Mucosa of stomach (tissue), 1 donor: Measurements from ENCODE around the gene MYH9.
"Not testable (repeated sequence)": the region's sequence is repeated elsewhere in the genome, so short reads cannot be mapped to it uniquely, and the experiment has no call there.

Experiments
- H3K27me3 ChIP-seq: one replicate; pipeline ENCODE4 v1.7.0; 2013; ENCODE audit warnings: mild to moderate bottlenecking, low read length; ENCODE audit not compliant: control insufficient read depth, insufficient read depth
- H3K36me3 ChIP-seq: one replicate; pipeline ENCODE4 v1.7.0; 2013; ENCODE audit warnings: low read length; ENCODE audit not compliant: control insufficient read depth, insufficient read depth
- H3K4me1 ChIP-seq: one replicate; pipeline ENCODE4 v1.7.0; 2013; ENCODE audit warnings: mild to moderate bottlenecking, low read length; ENCODE audit not compliant: control insufficient read depth, insufficient read depth
- H3K4me3 ChIP-seq: one replicate; pipeline ENCODE4 v1.7.0; 2013; ENCODE audit warnings: low read length
- H3K9ac ChIP-seq: one replicate; pipeline ENCODE4 v1.7.0; 2013; ENCODE audit warnings: mild to moderate bottlenecking, low read length, moderate library complexity
- H3K9me3 ChIP-seq: one replicate; pipeline ENCODE4 v1.7.0; 2013; ENCODE audit warnings: mild to moderate bottlenecking, low read length, moderate library complexity; ENCODE audit not compliant: control insufficient read depth
- donor health status: Pancreatic carcinoma.

The MYH9 gene

GRCh38 chr22:36284171-36284571, 103.6 kb downstream of the MYH9 start:
- Histone ChIP-seq H3K9me3 (no peaks in the 10 kb centered on the region), H3K36me3 (peaks cover 41% of the 10 kb centered on the region), H3K9ac (no peak overlapping the region)

DNA sequence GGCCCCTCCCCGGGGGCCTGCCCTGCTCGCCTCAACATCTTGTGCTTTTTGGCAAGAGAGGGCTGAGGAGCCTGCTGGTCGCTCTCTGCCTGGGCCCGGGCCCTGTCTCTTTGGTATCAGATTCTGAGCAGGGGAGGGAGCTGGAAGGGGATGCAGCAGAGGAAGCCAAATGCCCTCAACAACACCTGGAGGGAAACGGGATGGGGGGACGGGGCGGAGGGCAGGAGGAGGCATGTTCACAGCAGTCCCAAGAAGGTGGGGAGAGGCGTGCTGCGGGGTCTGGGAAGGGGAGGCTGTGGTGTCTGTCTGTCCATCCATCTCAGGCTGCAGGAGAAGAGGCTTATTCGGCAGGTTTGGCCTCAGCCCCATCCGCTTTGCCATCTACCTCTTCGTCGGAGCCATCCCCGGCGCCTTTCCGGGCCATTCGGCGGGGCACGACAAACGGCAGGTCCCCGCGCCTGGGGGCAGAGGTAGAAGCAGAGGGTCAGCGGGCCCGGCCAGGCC, 105.4 kb downstream of the MYH9 start:
- Histone ChIP-seq H3K4me1 (peaks cover 8% of the 10 kb centered on the region), H3K36me3 (peaks cover 30% of the 10 kb centered on the region), H3K4me3 (no peak overlapping the region), H3K9me3 (no peaks in the 10 kb centered on the region), H3K9ac (no peak overlapping the region), H3K27me3 (no peaks in the 10 kb centered on the region)

More at GRCh38 chr22:36284171-36284571, 103.6 kb downstream of the MYH9 start:
- Histone ChIP-seq H3K4me1 (no peaks in the 10 kb centered on the region), H3K27me3 (no peaks in the 10 kb centered on the region), H3K4me3 (no peak overlapping the region)

GRCh38 chr22:36281781-36282327, 105.9 kb downstream of the MYH9 start:
- H3K36me3 ChIP-seq = peaks cover 28% of the 10 kb centered on the region
- peaks cover 9% of the 10 kb centered on the region for H3K4me1 ChIP-seq
- H3K9ac ChIP-seq = no peak overlapping the region
- no peaks in the 10 kb centered on the region for H3K9me3 ChIP-seq
- no peaks in the 10 kb centered on the region for H3K27me3 ChIP-seq
- no peak overlapping the region for H3K4me3 ChIP-seq

DNA sequence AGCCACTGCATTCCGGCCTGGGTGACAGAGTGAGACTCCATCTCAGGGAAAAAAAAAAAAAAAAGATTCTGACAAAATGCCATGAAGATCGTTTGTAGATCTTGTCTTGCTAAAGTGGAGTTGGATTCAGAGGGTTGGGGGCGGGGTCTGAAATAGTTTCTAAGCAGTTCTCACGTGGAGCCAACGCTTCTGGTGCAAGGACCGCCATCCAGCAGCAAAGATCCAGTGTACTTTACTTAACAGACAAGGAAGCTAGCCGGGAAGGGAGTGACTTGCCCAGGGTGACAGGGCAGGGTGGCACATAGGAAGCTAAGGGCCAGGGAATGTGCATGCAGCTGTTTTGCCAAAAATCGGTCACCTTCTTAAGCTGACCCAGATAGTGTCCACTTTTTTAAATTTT, 107.4 kb downstream of the MYH9 start:
- H3K4me1 ChIP-seq = peaks cover 9% of the 10 kb centered on the region
- H3K9ac ChIP-seq = no peak overlapping the region
- H3K4me3 ChIP-seq = no peak overlapping the region
- peaks cover 14% of the 10 kb centered on the region for H3K36me3 ChIP-seq
- no peaks in the 10 kb centered on the region for H3K9me3 ChIP-seq
- no peaks in the 10 kb centered on the region for H3K27me3 ChIP-seq

- Histone ChIP-seq H3K27me3 (no peaks in the 10 kb centered on the region), H3K36me3 (peaks cover 9% of the 10 kb centered on the region), H3K9ac (no peak overlapping the region), H3K9me3 (no peaks in the 10 kb centered on the region), H3K4me1 (peaks cover 9% of the 10 kb centered on the region), H3K4me3 (no peak overlapping the region)
Measured at GRCh38 chr22:36279219-36279666, 108.5 kb downstream of the MYH9 start.

DNA sequence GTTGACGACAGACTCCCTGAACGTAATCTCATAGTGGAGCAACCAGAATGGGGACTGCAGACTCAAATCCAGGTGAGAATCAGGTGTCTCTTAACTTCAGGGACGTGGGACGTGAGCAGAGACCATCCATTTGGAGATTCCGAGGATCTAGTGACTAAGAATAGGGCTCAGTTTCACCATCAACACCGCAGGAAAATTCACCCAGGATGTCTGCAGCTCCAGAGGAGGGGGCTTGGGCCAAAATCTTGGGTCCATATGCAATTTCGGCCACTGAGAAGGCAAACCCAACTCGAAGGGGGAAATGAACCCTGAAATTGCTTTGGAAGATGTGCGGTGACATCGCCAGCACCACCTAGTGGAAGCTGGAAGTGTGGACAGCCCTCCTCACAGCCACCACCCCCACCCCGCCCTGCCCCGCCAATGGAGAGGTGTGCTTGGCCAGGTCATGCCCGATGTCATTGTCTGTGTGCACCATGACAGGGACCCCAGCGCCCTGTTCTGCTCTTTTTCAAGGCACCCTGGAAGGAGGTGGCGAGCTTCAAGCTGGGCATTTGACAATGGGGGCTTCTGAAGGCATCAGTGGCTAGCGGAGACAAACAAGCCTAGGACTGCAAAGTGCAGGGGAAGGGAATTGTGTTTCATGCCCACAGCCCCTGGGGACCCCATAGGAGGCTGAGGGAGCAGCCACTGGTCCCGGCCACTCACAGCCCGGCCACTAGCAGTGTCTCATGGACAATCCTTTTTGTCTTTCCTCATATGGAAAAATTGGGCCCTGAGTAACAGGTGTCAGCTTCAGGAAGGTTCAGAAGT, 110.1 kb downstream of the MYH9 start:
- Histone ChIP-seq H3K36me3 (peaks cover 9% of the 10 kb centered on the region), H3K9me3 (no peaks in the 10 kb centered on the region), H3K4me3 (no peak overlapping the region), H3K27me3 (no peaks in the 10 kb centered on the region), H3K9ac (peak overlapping the region; percentile 47), H3K4me1 (peaks cover 9% of the 10 kb centered on the region)

DNA sequence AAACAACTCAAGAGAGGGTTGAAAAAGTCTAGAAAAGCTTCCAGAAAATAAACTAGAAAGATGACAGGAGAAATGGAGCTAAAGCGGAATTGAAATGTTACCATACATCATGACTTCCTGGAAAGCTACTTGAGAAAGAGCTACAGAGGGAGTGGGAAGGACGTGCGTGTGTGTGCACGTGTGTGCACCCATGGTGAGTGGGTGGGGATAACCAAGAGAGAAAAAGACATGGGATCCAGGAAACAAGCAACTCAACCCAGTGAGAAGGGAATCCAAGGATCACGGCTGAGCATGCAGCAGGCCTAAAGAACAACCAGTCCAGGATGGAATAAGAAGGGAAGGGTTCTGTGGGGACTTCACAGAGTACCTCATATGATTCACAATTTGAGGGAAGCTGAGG, 113.2 kb downstream of the MYH9 start:
- Histone ChIP-seq H3K36me3 (no peaks in the 10 kb centered on the region), H3K9ac (no peak overlapping the region), H3K27me3 (no peaks in the 10 kb centered on the region), H3K9me3 (no peaks in the 10 kb centered on the region), H3K4me1 (peaks cover 9% of the 10 kb centered on the region), H3K4me3 (no peak overlapping the region)

GRCh38 chr22:36271951-36272350, 115.8 kb downstream of the MYH9 start:
- H3K4me3 ChIP-seq, H3K9me3 ChIP-seq, H3K27me3 ChIP-seq, H3K9ac ChIP-seq, H3K36me3 ChIP-seq, H3K4me1 ChIP-seq: not testable (repeated sequence)

- H3K9me3 ChIP-seq, H3K4me1 ChIP-seq, H3K36me3 ChIP-seq, H3K9ac ChIP-seq, H3K27me3 ChIP-seq, H3K4me3 ChIP-seq: not testable (repeated sequence)
Measured at GRCh38 chr22:36271231-36271630, 116.5 kb downstream of the MYH9 start.

- H3K4me1 ChIP-seq = no peaks in the 10 kb centered on the region
- H3K4me3 ChIP-seq = no peak overlapping the region
- H3K27me3 ChIP-seq = no peaks in the 10 kb centered on the region
- H3K36me3 ChIP-seq = peaks cover 6% of the 10 kb centered on the region
- no peak overlapping the region for H3K9ac ChIP-seq
- H3K9me3 ChIP-seq = no peaks in the 10 kb centered on the region
Measured at GRCh38 chr22:36267896-36268485, 119.8 kb downstream of the MYH9 start.

- Histone ChIP-seq H3K4me1 (no peaks in the 10 kb centered on the region), H3K36me3 (peaks cover 6% of the 10 kb centered on the region), H3K9me3 (no peaks in the 10 kb centered on the region), H3K27me3 (no peaks in the 10 kb centered on the region), H3K9ac (no peak overlapping the region), H3K4me3 (no peak overlapping the region)
Measured at GRCh38 chr22:36267058-36267457, 120.7 kb downstream of the MYH9 start.

DNA sequence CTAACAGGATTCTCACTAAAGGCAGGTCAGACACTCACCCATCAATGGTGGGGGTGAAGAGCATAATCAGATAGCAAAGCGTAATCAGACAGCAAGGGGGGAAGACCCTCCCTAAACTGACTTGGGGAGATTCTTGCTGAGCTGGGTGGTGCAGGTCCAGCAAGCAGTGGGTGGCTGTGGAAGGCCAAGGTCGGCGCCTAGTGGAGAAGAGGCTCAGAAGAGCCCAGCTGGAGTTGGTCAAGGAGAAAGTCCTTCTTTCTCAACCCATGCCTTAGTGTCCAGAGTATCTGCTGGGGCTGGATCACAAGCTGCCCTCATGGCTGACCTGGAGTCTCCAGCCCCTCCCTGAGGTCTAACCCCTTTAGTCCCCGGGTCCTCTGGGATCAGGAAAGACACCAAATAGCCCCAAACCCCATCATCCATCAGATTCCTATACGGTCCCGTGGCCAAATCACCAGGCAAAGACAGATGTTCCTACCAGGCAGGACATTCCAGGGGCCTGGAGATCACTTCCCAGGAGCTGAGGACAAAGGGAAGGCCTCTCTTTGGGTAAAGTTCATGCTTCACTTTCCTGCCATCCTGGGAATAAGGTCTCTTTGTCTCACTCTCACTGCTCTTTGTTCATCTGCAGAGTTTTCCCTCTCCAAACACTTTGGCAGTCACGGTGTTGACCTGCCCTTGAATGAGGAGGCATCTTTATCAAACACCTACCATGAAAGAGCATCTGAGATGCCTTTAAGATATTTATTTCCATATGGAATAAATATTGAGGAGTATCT, 123.7 kb downstream of the MYH9 start:
- H3K27me3 ChIP-seq, H3K4me3 ChIP-seq, H3K4me1 ChIP-seq, H3K36me3 ChIP-seq, H3K9ac ChIP-seq, H3K9me3 ChIP-seq: not testable (repeated sequence)
